Right ventricle myocardium superior (tissue), 1 donor: ENCODE measurements around the gene EFEMP2. TPM values are rescaled to one million over a fixed set of nuclear protein-coding genes. Genes with fewer than 3 reads are reported as not detected.
"Not testable (repeated sequence)": the region's sequence is repeated elsewhere in the genome, so short reads cannot be mapped to it uniquely, and the experiment has no call there.

ENCODE experiments used
- ATAC-seq: fragments of 200-7000 bp; cut with Tn5 transposase; one replicate; pipeline ENCODE4 v1.9.1; 2020; ENCODE audit warnings: mild to moderate bottlenecking; ENCODE audit not compliant: poor library complexity
- DNase-seq: peaks from one replicate; pipeline ENCODE4 v3.0.0-alpha.2; 2020
- intact Hi-C: fragments of 100-400 bp; cut with DNase I; formaldehyde crosslinking; loops from one replicate; pipeline ENCODE4 v1.11.2; 2022
- total RNA-seq: library from RNA; stranded (reverse); fragmentation: NEBNext Ultra II Directional; extraction: Animal tissue kit (Norgen Biotek cat#: 25700); gene quantifications from one replicate; pipeline ENCODE4 v1.2.1, GENCODE V29; 2021
- donor health status: DM: no; HTN: yes; CAD: no; lungs with severe emphysema.

Gene EFEMP2
- total RNA-seq, 1 donor from 2014 or later = 80.0 TPM

GRCh38 chr11:65850217-65851082 is 22.1 kb downstream of the EFEMP2 start:
- DNase-seq (no peak), ATAC-seq (no peak)
- intact Hi-C loops = no loop called here

- no peak for ATAC-seq
- intact Hi-C loops = no loop called here
- DNase-seq = no peak
Measured at GRCh38 chr11:65849771-65850216, 22.8 kb downstream of the EFEMP2 start.

GRCh38 chr11:65849366-65849765 is 23.2 kb downstream of the EFEMP2 start:
- ATAC-seq (no peak), DNase-seq (no peak)
- intact Hi-C loops = no loop called here

GRCh38 chr11:65848693-65849092 is 23.9 kb downstream of the EFEMP2 start:
- DNase-seq, ATAC-seq, intact Hi-C loops: not testable (repeated sequence)

GRCh38 chr11:65847746-65848145 is 24.9 kb downstream of the EFEMP2 start:
- DNase-seq (no peak), ATAC-seq (no peak)
- intact Hi-C loops = no loop called here

GRCh38 chr11:65844231-65844872 is 28.2 kb downstream of the EFEMP2 start:
- DNase-seq (no peak), ATAC-seq (no peak)
- intact Hi-C loops = no loop called here

- no peak for ATAC-seq
- DNase-seq = no peak
- intact Hi-C loops = no loop called here
Measured at GRCh38 chr11:65843811-65844210, 28.8 kb downstream of the EFEMP2 start.

- no peak for ATAC-seq
- intact Hi-C loops = no loop called here
- DNase-seq = no peak
Measured at GRCh38 chr11:65842144-65842543, 30.5 kb downstream of the EFEMP2 start.

GRCh38 chr11:65834202-65834601 is 38.4 kb downstream of the EFEMP2 start:
- DNase-seq (no peak), ATAC-seq (no peak)
- intact Hi-C loops = no loop called here

GRCh38 chr11:65833297-65834030 is 39.1 kb downstream of the EFEMP2 start, which contains the start of gene SNX32:
SNX32 (plus strand) TSS chr11:65833963; CDS start chr11:65834066, 103 bp downstream.
- intact Hi-C loops = no loop called here
- DNase-seq = peak; percentile 98
- ATAC-seq = peak; percentile 100

GRCh38 chr11:65832231-65832630 is 40.4 kb downstream of the EFEMP2 start:
- ATAC-seq, DNase-seq, intact Hi-C loops: not testable (repeated sequence)

GRCh38 chr11:65829459-65829858 is 43.1 kb downstream of the EFEMP2 start:
- no peak for ATAC-seq
- intact Hi-C loops = no loop called here

GRCh38 chr11:65826984-65827735 is 45.4 kb downstream of the EFEMP2 start:
- intact Hi-C loops = no loop called here
- no peak for DNase-seq
- no peak for ATAC-seq

More at GRCh38 chr11:65829459-65829858, 43.1 kb downstream of the EFEMP2 start:
- no peak for DNase-seq

- DNase-seq = no peak
- ATAC-seq = no peak
- intact Hi-C loops = no loop called here
Measured at GRCh38 chr11:65822776-65823528, 49.6 kb downstream of the EFEMP2 start.

- DNase-seq (no peak), ATAC-seq (no peak)
- intact Hi-C loops = no loop called here
Measured at GRCh38 chr11:65821107-65821506, 51.5 kb downstream of the EFEMP2 start.

GRCh38 chr11:65817835-65818680 is 54.5 kb downstream of the EFEMP2 start:
- intact Hi-C loops = loop anchor here (5.0 to 10.0 kb wide), 3 partner anchors 36 to 193 kb away; partner anchors contain the start of genes AP5B1 and KAT5
- DNase-seq (peak; percentile 98), ATAC-seq (peak; percentile 99)
